CD4-positive, CD25-positive, alpha-beta regulatory T cell (primary cell): ENCODE measurements around the gene MAML2. TPM values are rescaled to one million over a fixed set of nuclear protein-coding genes. Genes with fewer than 3 reads are reported as not detected.

Experiments
- ATAC-seq, 2 donors: fragments of 150-1000 bp; cut with Tn5 transposase; one replicate each; pipeline ENCODE4 v1.10.0; 2021; ENCODE audit warnings: low read depth in 2 of 2, moderate number of reproducible peaks in 2 of 2, moderate library complexity in 1 of 2
- DNase-seq, 3 donors: peaks; one replicate each; pipeline versions ENCODE4 v3.0.0 to v3.0.0-alpha.2; 2012 to 2022; ENCODE audit warnings: mixed read lengths in 1 of 3
- H3K27ac ChIP-seq: one replicate; pipeline ENCODE4 v1.7.0; 2013; ENCODE audit warnings: mild to moderate bottlenecking, low read length; ENCODE audit not compliant: insufficient read depth, poor library complexity, severe bottlenecking
- H3K27me3 ChIP-seq: one replicate; pipeline ENCODE4 v1.7.0; 2013; ENCODE audit warnings: low read length; ENCODE audit not compliant: control insufficient read depth, insufficient read depth
- H3K36me3 ChIP-seq: one replicate; pipeline ENCODE4 v1.7.0; 2013; ENCODE audit warnings: mild to moderate bottlenecking, low read length, moderate library complexity; ENCODE audit not compliant: control insufficient read depth, insufficient read depth
- H3K4me1 ChIP-seq: 2 replicates; pipeline ENCODE4 v1.7.0; 2013; ENCODE audit warnings: mild to moderate bottlenecking, low read length; ENCODE audit not compliant: insufficient read depth, control insufficient read depth, poor library complexity, severe bottlenecking
- H3K4me3 ChIP-seq: one replicate; pipeline ENCODE4 v1.7.0; 2013; ENCODE audit warnings: low read depth, mild to moderate bottlenecking, low read length, moderate library complexity
- H3K9me3 ChIP-seq, 2 experiments: 1 replicate in 1 of 2; 2 replicates in 1 of 2; pipeline ENCODE4 v1.7.0; 2013; ENCODE audit warnings: low read length in 2 of 2, mild to moderate bottlenecking in 1 of 2, moderate library complexity in 1 of 2; ENCODE audit not compliant: control insufficient read depth in 2 of 2
- H3K27ac Mint-ChIP-seq, 3 donors: one replicate each; pipeline ENCODE4 v1.8.0; 2020 to 2022; ENCODE audit warnings: mild to moderate bottlenecking in 3 of 3, mixed read lengths in 3 of 3, moderate library complexity in 2 of 3
- H3K27me3 Mint-ChIP-seq: one replicate; pipeline ENCODE4 v1.8.0; 2022; ENCODE audit warnings: mild to moderate bottlenecking, mixed read lengths
- H3K36me3 Mint-ChIP-seq: one replicate; pipeline ENCODE4 v1.8.0; 2020; ENCODE audit warnings: mixed read lengths
- H3K4me1 Mint-ChIP-seq, 4 donors: one replicate each; pipeline ENCODE4 v1.8.0; 2020 to 2022; ENCODE audit warnings: mixed read lengths in 4 of 4, mild to moderate bottlenecking in 1 of 4
- H3K4me3 Mint-ChIP-seq, 4 donors: one replicate each; pipeline ENCODE4 v1.8.0; 2020 to 2022; ENCODE audit warnings: mild to moderate bottlenecking in 4 of 4, mixed read lengths in 4 of 4, moderate library complexity in 3 of 4
- H3K9me3 Mint-ChIP-seq, 7 donors: one replicate each; pipeline ENCODE4 v1.8.0; 2020 to 2022; ENCODE audit warnings: mixed read lengths in 7 of 7, mild to moderate bottlenecking in 3 of 7, moderate library complexity in 2 of 7
- polyA plus RNA-seq, 4 donors: library from polyadenylated mRNA; unstranded; fragments of 300-500 nt; fragmentation: Illumina TruSeq; gene quantifications; one replicate each; pipeline ENCODE4 v1.2.3, GENCODE V29; 2021
- total RNA-seq: library from RNA; stranded (reverse); gene quantifications from one replicate; pipeline ENCODE4 v1.2.3, GENCODE V29; 2022

Gene MAML2
- total and polyA plus RNA-seq, 5 donors from 2014 or later, result 4.1 to 35.6 (median 9.3) TPM

- no peak overlapping the region for H3K4me3 ChIP-seq
- H3K36me3 ChIP-seq, result no peaks in the 10 kb centered on the region
- Mint-ChIP-seq H3K27ac (no peak overlapping the region), H3K27me3 (no peaks in the 10 kb centered on the region), H3K4me3 (no peak overlapping the region), H3K9me3 (no peaks in the 10 kb centered on the region), H3K4me1 (peaks cover 9 to 46% (median 28%) of the 10 kb centered on the region in 4 donors), H3K36me3 (peaks cover 7% of the 10 kb centered on the region)
- no peaks in the 10 kb centered on the region for H3K27me3 ChIP-seq
- no peak for DNase-seq
- no peak overlapping the region for H3K27ac ChIP-seq
- H3K4me1 ChIP-seq, result peaks cover 4% of the 10 kb centered on the region
- ATAC-seq, result no peak
- H3K9me3 ChIP-seq, result no peaks in the 10 kb centered on the region
Observed at GRCh38 chr11:96147186-96147585, 195.8 kb downstream of the MAML2 start.

- Mint-ChIP-seq H3K27ac (peak overlapping the region in 1 of 3 donors; percentile 0), H3K36me3 (peaks cover 7% of the 10 kb centered on the region), H3K9me3 (no peaks in the 10 kb centered on the region), H3K4me3 (no peak overlapping the region), H3K27me3 (no peaks in the 10 kb centered on the region), H3K4me1 (peaks cover 8 to 46% (median 31%) of the 10 kb centered on the region in 4 donors)
- H3K4me3 ChIP-seq, result no peak overlapping the region
- ATAC-seq (no peak), DNase-seq (no peak)
- H3K36me3 ChIP-seq, result no peaks in the 10 kb centered on the region
- H3K27ac ChIP-seq, result no peak overlapping the region
- no peaks in the 10 kb centered on the region for H3K9me3 ChIP-seq
- H3K4me1 ChIP-seq, result peaks cover 4% of the 10 kb centered on the region
- no peaks in the 10 kb centered on the region for H3K27me3 ChIP-seq
Observed at GRCh38 chr11:96146765-96147164, 196.2 kb downstream of the MAML2 start.

GRCh38 chr11:96145163-96145585 is 197.8 kb downstream of the MAML2 start:
- Mint-ChIP-seq H3K36me3 (peaks cover 7% of the 10 kb centered on the region), H3K27ac (no peak overlapping the region), H3K4me3 (peak overlapping the region in 1 of 4 donors; percentile 3), H3K27me3 (no peaks in the 10 kb centered on the region), H3K4me1 (peaks cover 11 to 60% (median 44%) of the 10 kb centered on the region in 4 donors), H3K9me3 (no peaks in the 10 kb centered on the region)
- Histone ChIP-seq H3K36me3 (no peaks in the 10 kb centered on the region), H3K4me1 (peaks cover 11% of the 10 kb centered on the region), H3K4me3 (no peak overlapping the region), H3K27ac (no peak overlapping the region), H3K9me3 (no peaks in the 10 kb centered on the region), H3K27me3 (no peaks in the 10 kb centered on the region)
- ATAC-seq (no peak), DNase-seq (no peak)

- no peaks in the 10 kb centered on the region for H3K9me3 ChIP-seq
- Mint-ChIP-seq H3K9me3 (no peaks in the 10 kb centered on the region), H3K36me3 (peaks cover 7% of the 10 kb centered on the region), H3K4me1 (peaks cover 17 to 66% (median 50%) of the 10 kb centered on the region in 4 donors), H3K4me3 (no peak overlapping the region), H3K27me3 (no peaks in the 10 kb centered on the region), H3K27ac (peak overlapping the region in 2 of 3 donors; percentile 50 to 86)
- ATAC-seq, result no peak
- H3K4me1 ChIP-seq, result peaks cover 17% of the 10 kb centered on the region
- no peak for DNase-seq
- no peak overlapping the region for H3K27ac ChIP-seq
- H3K27me3 ChIP-seq, result no peaks in the 10 kb centered on the region
- no peak overlapping the region for H3K4me3 ChIP-seq
- H3K36me3 ChIP-seq, result no peaks in the 10 kb centered on the region
Observed at GRCh38 chr11:96144553-96144952, 198.4 kb downstream of the MAML2 start.

- Histone ChIP-seq H3K36me3 (no peaks in the 10 kb centered on the region), H3K4me1 (peaks cover 18% of the 10 kb centered on the region), H3K4me3 (no peak overlapping the region), H3K27ac (no peak overlapping the region), H3K9me3 (no peaks in the 10 kb centered on the region), H3K27me3 (no peaks in the 10 kb centered on the region)
- no peak for ATAC-seq
- H3K36me3 Mint-ChIP-seq, result peaks cover 5% of the 10 kb centered on the region
- no peak overlapping the region for H3K4me3 Mint-ChIP-seq
- no peak for DNase-seq
- peaks cover 18 to 75% (median 54%) of the 10 kb centered on the region in 4 donors for H3K4me1 Mint-ChIP-seq
- H3K27me3 Mint-ChIP-seq, result no peaks in the 10 kb centered on the region
- peak overlapping the region in 2 of 3 donors; percentile 3 to 35 for H3K27ac Mint-ChIP-seq
- H3K9me3 Mint-ChIP-seq, result peaks cover 0 to 2% (median 0%) of the 10 kb centered on the region in 7 donors
Observed at GRCh38 chr11:96143041-96143521, 199.9 kb downstream of the MAML2 start.

GRCh38 chr11:96141626-96142025 is 201.4 kb downstream of the MAML2 start:
- H3K4me3 ChIP-seq, result no peak overlapping the region
- Mint-ChIP-seq H3K27ac (peak overlapping the region; percentile 74 to 85 (median 75)), H3K36me3 (no peaks in the 10 kb centered on the region)

DNA sequence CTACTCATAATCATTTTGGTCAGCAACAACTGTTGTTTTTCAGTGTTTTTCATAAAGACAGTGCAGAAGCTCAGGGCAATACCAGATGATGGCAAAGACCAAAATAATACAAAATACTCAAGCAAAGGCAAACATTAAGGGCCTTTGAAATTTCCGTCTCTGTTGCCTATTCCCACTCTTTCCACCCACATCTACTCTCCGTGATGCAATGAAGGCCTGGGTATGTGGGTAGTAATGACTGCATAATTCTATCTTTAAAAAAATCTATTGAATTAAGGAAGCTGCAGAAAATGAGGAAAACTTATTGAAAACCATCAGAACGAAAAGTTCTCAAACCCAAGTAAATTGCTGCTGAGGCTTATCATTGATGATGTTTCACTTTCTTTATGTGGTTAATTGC is 203.3 kb downstream of the MAML2 start:
- H3K9me3 ChIP-seq, result no peaks in the 10 kb centered on the region
- H3K4me3 ChIP-seq, result peak overlapping the region; percentile 74
- no peaks in the 10 kb centered on the region for H3K27me3 ChIP-seq
- Mint-ChIP-seq H3K4me3 (peak overlapping the region; percentile 8 to 73 (median 39)), H3K9me3 (peaks cover 0 to 2% (median 0%) of the 10 kb centered on the region in 7 donors), H3K27ac (peak overlapping the region; percentile 55 to 92 (median 86)), H3K36me3 (peaks cover 4% of the 10 kb centered on the region), H3K27me3 (no peaks in the 10 kb centered on the region), H3K4me1 (peaks cover 29 to 87% (median 67%) of the 10 kb centered on the region in 4 donors)
- ATAC-seq, result peak in 1 of 2 donors; percentile 18
- no peak for DNase-seq
- H3K4me1 ChIP-seq, result peaks cover 34% of the 10 kb centered on the region
- no peaks in the 10 kb centered on the region for H3K36me3 ChIP-seq
- H3K27ac ChIP-seq, result peak overlapping the region; percentile 50

More at GRCh38 chr11:96141626-96142025, 201.4 kb downstream of the MAML2 start:
- H3K27ac ChIP-seq, result peak overlapping the region; percentile 34
- DNase-seq (no peak), ATAC-seq (no peak)
- H3K36me3 ChIP-seq, result no peaks in the 10 kb centered on the region
- H3K4me1 ChIP-seq, result peaks cover 27% of the 10 kb centered on the region
- H3K27me3 ChIP-seq, result no peaks in the 10 kb centered on the region
- Mint-ChIP-seq H3K9me3 (peaks cover 0 to 2% (median 0%) of the 10 kb centered on the region in 7 donors), H3K27me3 (no peaks in the 10 kb centered on the region), H3K4me3 (peak overlapping the region in 1 of 4 donors; percentile 8), H3K4me1 (peaks cover 20 to 82% (median 63%) of the 10 kb centered on the region in 4 donors)
- H3K9me3 ChIP-seq, result no peaks in the 10 kb centered on the region

- no peak overlapping the region for H3K4me3 ChIP-seq
- H3K27ac ChIP-seq, result no peak overlapping the region
- H3K9me3 Mint-ChIP-seq, result peaks cover 0 to 2% (median 0%) of the 10 kb centered on the region in 7 donors
- DNase-seq (no peak), ATAC-seq (no peak)
- peaks cover 31% of the 10 kb centered on the region for H3K4me1 ChIP-seq
- no peaks in the 10 kb centered on the region for H3K27me3 Mint-ChIP-seq
- H3K36me3 ChIP-seq, result no peaks in the 10 kb centered on the region
- H3K9me3 ChIP-seq, result no peaks in the 10 kb centered on the region
- H3K4me3 Mint-ChIP-seq, result peak overlapping the region in 2 of 4 donors; percentile 15 to 51
- H3K27ac Mint-ChIP-seq, result peak overlapping the region; percentile 9 to 73 (median 55)
- H3K27me3 ChIP-seq, result no peaks in the 10 kb centered on the region
- H3K36me3 Mint-ChIP-seq, result peaks cover 4% of the 10 kb centered on the region
- peaks cover 32 to 79% (median 61%) of the 10 kb centered on the region in 4 donors for H3K4me1 Mint-ChIP-seq
Observed at GRCh38 chr11:96137373-96137772, 205.6 kb downstream of the MAML2 start.
